Measurements from ENCODE around the gene TRIM38. TPM values are rescaled to one million over a fixed set of nuclear protein-coding genes. Genes with fewer than 3 reads are reported as not detected.

TRIM38 gene
- total RNA-seq, 2 donors from 2014 or later = 3.9 to 4.0 TPM

DNA sequence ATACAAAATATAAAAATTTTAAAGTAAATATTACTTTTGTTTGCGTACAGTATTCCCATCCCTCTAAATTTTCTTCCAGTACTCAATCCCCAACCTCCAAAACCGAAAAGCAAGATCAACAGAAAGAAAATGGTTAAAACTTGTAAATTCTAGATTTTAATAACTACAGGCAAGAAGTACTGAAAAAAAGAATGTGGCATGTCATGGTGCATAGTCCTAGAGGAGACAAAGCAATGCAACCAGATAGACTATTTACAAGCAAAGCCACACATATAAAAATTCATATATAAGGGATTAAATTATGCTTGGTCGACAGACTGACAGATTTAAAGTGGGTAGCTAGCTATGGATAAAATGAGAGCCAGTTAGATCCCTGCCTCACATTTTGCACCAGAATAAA, 68.1 kb downstream of the TRIM38 start:
- Histone ChIP-seq H3K27ac (no peak overlapping the region), H3K4me3 (no peak overlapping the region), H3K4me1 (peaks cover 37% of the 10 kb centered on the region), H3K36me3 (replicated peaks in 1 of 2; ENCODE audit: insufficient read depth in 1 of 2, low read depth in 2 of 2) (no peaks in the 10 kb centered on the region), H3K9me3 (no peaks in the 10 kb centered on the region), H3K27me3 (no peaks in the 10 kb centered on the region)
- TF ChIP-seq POLR2A (IDR thresholded peaks at IDR 0.05) (no peak), CTCF (IDR thresholded peaks at IDR 0.05) (no peak)
- DNase-seq = no peak
- ATAC-seq = no peak
- 45 to 49% methylated on average over 3 of the region's 3 CpGs for WGBS, 2 donors
- intact Hi-C loops (cut with DNase I) = no loop called here

DNA sequence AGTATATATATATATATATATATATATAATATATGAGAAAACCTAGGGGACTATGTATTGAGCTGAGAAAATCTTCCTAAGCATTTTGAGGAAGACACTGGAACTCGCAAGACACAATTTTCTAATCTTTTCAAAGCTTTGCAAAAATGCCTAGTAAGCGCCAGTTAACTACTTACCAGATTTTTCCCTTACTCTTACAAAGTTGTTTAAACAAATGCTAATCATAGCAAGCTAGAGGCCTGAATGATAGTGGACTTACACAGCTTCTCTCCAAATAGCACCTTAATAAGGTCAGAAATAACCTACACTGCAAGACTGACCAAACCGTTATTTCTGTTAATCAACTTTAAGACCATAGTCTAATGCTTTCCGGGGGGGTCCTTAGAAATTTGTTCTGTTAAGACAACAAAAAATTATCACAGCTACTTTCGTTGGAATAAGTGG, 68.6 kb downstream of the TRIM38 start:
- intact Hi-C loops (cut with DNase I) = no loop called here
- no peaks in the 10 kb centered on the region for H3K36me3 ChIP-seq (replicated peaks in 1 of 2; ENCODE audit: insufficient read depth in 1 of 2, low read depth in 2 of 2)
- H3K27ac ChIP-seq = peak overlapping the region in 2 of 4 donors; percentile 83 to 92
- WGBS, 2 donors = 35 to 37% methylated on average over 5 of the region's 5 CpGs
- H3K27me3 ChIP-seq = no peaks in the 10 kb centered on the region
- no peak overlapping the region for H3K4me3 ChIP-seq
- ATAC-seq (no peak), DNase-seq (no peak)
- no peak for TF ChIP-seq CTCF (IDR thresholded peaks at IDR 0.05)
- no peak for TF ChIP-seq POLR2A (IDR thresholded peaks at IDR 0.05)
- H3K4me1 ChIP-seq = peaks cover 32% of the 10 kb centered on the region
- no peaks in the 10 kb centered on the region for H3K9me3 ChIP-seq

DNA sequence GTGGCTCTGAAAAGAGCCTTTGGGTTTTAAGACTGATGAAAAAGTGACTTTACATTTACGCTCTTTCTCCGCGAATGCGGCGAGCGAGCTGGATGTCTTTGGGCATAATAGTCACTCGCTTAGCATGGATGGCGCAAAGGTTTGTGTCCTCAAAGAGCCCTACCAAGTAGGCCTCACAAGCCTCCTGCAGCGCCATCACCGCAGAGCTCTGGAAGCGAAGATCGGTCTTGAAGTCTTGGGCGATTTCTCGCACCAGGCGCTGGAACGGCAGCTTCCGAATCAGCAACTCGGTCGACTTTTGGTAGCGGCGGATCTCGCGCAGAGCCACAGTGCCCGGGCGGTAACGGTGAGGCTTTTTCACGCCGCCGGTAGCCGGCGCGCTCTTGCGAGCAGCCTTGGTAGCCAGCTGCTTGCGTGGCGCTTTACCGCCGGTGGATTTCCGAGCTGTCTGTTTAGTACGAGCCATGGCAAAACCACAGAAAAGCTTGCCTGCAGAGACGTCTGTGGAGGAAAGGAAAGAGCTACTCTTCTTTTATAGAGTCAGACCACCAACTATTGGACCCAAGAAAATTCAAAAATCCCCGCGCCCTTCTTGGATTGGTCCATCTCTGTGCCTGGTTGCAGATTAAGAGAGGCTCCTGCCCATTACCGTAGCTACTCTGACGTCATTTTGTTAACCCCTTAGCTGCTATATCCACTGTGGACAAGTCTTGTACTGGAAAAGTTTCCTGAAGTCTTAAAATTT, 69.2 kb downstream of the TRIM38 start:
- no peak overlapping the region for H3K4me3 ChIP-seq
- no peaks in the 10 kb centered on the region for H3K9me3 ChIP-seq
- DNase-seq (peak; percentile 69 to 90 (median 80)), ATAC-seq (peak; percentile 78)
- TF ChIP-seq CTCF (IDR thresholded peaks at IDR 0.05) (peak in 3 of 7 experiments; percentile 15 to 27 (median 20)), POLR2A (IDR thresholded peaks at IDR 0.05) (peak in 2 of 3 donors; percentile 10 to 49)
- H3K36me3 ChIP-seq (replicated peaks in 1 of 2; ENCODE audit: insufficient read depth in 1 of 2, low read depth in 2 of 2) = no peaks in the 10 kb centered on the region
- H3K4me1 ChIP-seq = peaks cover 30% of the 10 kb centered on the region
- H3K27ac ChIP-seq = peak overlapping the region in 3 of 4 donors; percentile 83 to 92 (median 83)
- intact Hi-C loops (cut with DNase I) = no loop called here
- 3 to 5% methylated on average over 26 to 44 of the region's 44 CpGs for WGBS, 2 donors
- H3K27me3 ChIP-seq = no peaks in the 10 kb centered on the region

DNA sequence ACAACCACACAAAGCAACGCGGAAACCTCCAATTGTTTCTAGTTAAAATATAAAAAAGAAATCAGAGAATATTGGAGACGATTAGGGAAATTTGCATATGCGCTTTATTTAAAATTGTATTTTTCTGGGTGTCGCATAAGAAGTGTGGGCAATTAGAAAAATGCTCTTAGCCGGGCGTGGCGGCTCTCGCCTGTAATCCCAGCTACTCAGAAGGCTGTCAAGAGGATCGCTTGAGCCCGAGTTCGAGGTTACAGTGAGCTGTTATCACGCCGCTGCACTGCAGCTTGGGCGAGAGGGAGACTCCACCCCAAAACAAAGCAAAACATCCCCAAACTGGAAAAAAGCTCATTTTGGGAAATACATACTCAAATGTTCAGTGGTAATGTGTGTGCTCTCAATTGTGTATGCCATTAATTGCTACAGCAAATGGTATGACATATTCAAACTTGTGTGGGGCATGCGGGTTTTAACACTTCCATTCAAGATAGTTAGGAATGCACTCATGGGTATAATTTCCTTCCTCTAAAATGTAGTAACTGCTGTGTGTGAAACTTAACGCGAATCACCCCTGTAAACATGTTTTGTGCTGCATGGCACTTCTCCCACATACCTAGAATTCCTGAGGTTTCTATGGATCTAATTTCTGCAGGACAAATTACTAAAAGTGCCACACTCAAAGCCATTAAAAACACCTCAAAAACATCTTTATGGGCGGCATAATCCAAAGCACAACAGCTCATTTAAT, 69.9 kb downstream of the TRIM38 start:
- peak; percentile 11 for ATAC-seq
- TF ChIP-seq POLR2A (IDR thresholded peaks at IDR 0.05) (no peak), CTCF (IDR thresholded peaks at IDR 0.05) (no peak)
- H3K4me1 ChIP-seq = peaks cover 29% of the 10 kb centered on the region
- H3K36me3 ChIP-seq (replicated peaks in 1 of 2; ENCODE audit: insufficient read depth in 1 of 2, low read depth in 2 of 2) = no peaks in the 10 kb centered on the region
- H3K27ac ChIP-seq = peak overlapping the region; percentile 76 to 92 (median 83)
- intact Hi-C loops (cut with DNase I) = no loop called here
- no peak overlapping the region for H3K4me3 ChIP-seq
- H3K27me3 ChIP-seq = no peaks in the 10 kb centered on the region
- DNase-seq = no peak
- H3K9me3 ChIP-seq = no peaks in the 10 kb centered on the region
- WGBS, 2 donors = 1 to 2% methylated on average over 19 of the region's 19 CpGs

Measured in body of pancreas (tissue), 4 donors.